ENCODE results near the gene TEKT1.

Gene TEKT1

DNA sequence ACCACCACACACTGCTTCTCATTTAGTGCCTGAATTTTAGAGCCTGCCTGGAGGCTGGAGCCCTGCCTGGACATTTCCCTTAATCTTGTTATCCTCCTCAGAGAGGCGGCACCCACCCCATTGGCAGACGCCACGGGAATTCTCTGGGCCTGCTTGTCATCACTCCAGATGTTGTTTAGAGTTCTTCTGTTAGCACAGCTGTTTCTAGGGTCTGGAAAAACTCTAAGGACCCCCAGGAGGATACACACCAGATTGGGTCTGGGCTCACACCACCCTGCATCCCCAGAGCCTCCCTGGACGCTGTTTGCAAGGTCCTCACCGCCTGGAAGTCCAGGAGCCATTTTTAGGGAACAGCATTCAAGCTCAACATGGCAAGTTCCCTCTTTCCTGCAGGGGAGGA, 76.2 kb downstream of the TEKT1 start:
- H3K27me3 Mint-ChIP-seq (ENCODE audit: low read depth): peaks cover 24% of the 10 kb centered on the region
- H3K4me3 Mint-ChIP-seq: peak overlapping the region in 1 of 3 experiments; percentile 3
- H3K36me3 Mint-ChIP-seq (ENCODE audit: low read depth): no peaks in the 10 kb centered on the region
- no peaks in the 10 kb centered on the region for H3K9me3 Mint-ChIP-seq
- H3K4me1 Mint-ChIP-seq: peaks cover 10% of the 10 kb centered on the region
- TF ChIP-seq, protein P1, sequence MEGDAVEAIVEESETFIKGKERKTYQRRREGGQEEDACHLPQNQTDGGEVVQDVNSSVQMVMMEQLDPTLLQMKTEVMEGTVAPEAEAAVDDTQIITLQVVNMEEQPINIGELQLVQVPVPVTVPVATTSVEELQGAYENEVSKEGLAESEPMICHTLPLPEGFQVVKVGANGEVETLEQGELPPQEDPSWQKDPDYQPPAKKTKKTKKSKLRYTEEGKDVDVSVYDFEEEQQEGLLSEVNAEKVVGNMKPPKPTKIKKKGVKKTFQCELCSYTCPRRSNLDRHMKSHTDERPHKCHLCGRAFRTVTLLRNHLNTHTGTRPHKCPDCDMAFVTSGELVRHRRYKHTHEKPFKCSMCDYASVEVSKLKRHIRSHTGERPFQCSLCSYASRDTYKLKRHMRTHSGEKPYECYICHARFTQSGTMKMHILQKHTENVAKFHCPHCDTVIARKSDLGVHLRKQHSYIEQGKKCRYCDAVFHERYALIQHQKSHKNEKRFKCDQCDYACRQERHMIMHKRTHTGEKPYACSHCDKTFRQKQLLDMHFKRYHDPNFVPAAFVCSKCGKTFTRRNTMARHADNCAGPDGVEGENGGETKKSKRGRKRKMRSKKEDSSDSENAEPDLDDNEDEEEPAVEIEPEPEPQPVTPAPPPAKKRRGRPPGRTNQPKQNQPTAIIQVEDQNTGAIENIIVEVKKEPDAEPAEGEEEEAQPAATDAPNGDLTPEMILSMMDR (IDR thresholded peaks at IDR 0.05; ENCODE audit: unreplicated experiment in 3 of 3): no peak
- H3K27ac Mint-ChIP-seq: peak overlapping the region in 2 of 3 experiments; percentile 12 to 52

DNA sequence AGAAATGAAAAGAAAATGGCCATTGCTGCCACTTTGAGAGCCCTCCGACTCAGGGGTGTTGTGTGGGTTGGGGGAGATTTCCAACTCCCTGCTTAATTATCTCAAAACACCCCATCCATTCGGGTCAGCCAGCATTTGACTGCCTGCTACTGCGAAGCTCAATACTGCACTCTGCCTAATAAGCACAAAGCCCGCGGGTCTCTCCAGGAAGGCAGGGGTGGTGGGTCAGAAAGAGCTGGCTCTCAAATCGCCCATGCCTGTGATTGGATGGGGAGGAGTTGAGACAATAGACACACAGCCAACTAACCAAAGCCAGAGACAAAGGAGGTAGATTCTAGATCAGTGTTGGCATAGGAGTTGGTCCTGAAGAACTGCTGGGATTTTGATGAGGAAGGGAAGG, 78.0 kb downstream of the TEKT1 start:
- no peaks in the 10 kb centered on the region for H3K36me3 Mint-ChIP-seq (ENCODE audit: low read depth)
- no peak overlapping the region for H3K27ac Mint-ChIP-seq
- H3K27me3 Mint-ChIP-seq (ENCODE audit: low read depth): peaks cover 17% of the 10 kb centered on the region
- TF ChIP-seq, protein P1 (IDR thresholded peaks at IDR 0.05; ENCODE audit: unreplicated experiment in 3 of 3): no peak
- peaks cover 10% of the 10 kb centered on the region for H3K4me1 Mint-ChIP-seq
- H3K4me3 Mint-ChIP-seq: no peak overlapping the region
- no peaks in the 10 kb centered on the region for H3K9me3 Mint-ChIP-seq

DNA sequence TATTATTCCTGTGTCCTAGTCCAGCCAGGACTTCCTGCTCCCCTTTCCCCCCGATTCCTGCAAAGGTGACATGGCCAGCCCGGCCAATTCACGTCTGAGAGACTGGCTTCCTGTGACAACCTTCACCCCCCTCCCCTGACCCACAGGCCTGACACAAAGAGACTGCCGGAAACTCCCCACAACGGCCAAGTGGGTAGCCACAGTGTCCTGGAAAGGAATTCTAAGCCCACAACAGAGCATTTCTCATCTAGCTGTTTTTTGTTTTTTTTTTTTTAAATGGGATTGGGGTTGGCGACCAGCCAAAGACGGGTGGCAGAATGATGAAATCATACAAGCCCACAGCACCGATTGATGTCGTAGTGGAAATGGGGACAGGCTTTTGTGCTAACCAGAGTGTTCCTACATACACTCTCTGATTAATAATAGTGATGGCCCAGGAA, 78.5 kb downstream of the TEKT1 start:
- H3K9me3 Mint-ChIP-seq: no peaks in the 10 kb centered on the region
- peaks cover 15% of the 10 kb centered on the region for H3K27me3 Mint-ChIP-seq (ENCODE audit: low read depth)
- no peaks in the 10 kb centered on the region for H3K36me3 Mint-ChIP-seq (ENCODE audit: low read depth)
- peak overlapping the region; percentile 48 to 82 (median 48) for H3K27ac Mint-ChIP-seq
- no peak overlapping the region for H3K4me3 Mint-ChIP-seq
- TF ChIP-seq, protein P1 (IDR thresholded peaks at IDR 0.05; ENCODE audit: unreplicated experiment in 3 of 3): no peak
- H3K4me1 Mint-ChIP-seq: peaks cover 10% of the 10 kb centered on the region

DNA sequence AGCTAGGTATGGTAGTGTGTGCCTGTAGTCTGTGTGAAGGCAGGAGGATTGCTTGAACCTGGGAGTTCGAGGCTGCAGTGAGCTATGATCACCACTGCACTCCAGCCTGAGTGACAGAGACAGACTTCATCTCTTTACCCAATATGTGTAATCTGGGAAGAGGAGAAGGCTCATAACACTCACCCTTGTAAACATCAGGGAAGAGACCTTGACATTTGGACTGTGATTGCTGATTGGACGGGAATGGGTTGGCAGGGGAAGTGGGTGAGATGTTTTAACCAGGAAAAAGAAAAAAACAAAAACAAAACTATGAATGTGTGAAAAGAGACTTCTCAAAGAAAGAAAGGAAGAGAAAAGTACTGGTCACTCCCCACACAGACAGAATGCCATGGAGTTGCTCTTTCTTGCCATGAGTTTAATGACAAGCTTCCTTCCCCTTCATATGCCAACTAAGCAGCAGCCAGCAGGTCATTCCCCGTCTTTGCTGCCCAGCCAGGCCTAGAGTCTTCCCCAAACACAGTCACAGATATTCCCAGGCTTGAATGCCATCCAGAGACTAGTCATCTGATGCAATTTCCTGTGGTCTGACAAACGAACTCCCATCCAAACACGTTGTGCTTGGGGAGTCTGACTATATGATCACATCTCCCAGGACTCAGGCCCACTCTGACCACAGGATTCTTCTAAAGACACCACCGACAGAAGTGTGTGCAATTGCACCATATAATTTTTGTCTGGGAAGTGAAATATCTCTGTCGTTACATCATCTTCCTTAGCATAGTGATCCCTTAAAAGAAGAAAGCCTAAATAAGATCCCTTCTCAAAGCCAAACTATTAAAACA, 79.2 kb downstream of the TEKT1 start:
- Mint-ChIP-seq H3K9me3 (no peaks in the 10 kb centered on the region), H3K27ac (peak overlapping the region; percentile 48 to 82 (median 48)), H3K4me1 (peaks cover 10% of the 10 kb centered on the region), H3K4me3 (no peak overlapping the region), H3K27me3 (ENCODE audit: low read depth) (peaks cover 13% of the 10 kb centered on the region), H3K36me3 (ENCODE audit: low read depth) (no peaks in the 10 kb centered on the region)
- TF ChIP-seq, protein P1 (IDR thresholded peaks at IDR 0.05; ENCODE audit: unreplicated experiment in 3 of 3): no peak

DNA sequence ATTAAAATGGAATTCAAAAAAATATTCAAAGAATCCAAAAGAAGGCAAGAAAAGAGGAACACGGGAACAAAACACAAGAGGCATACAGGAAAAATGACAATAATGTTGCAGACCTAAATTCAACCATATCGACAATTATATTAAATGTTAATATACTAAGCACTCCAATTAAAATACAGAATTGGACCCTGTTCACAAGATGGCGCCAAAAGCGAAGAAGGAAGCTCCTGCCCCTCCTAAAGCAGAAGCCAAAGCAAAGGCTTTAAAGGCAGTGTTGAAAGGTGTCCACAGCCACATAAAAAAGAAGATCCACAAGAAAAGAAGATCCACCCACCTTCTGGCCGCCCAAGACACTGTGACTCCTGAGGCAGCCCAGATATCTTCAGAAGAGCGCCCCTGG, 82.0 kb downstream of the TEKT1 start:
- TF ChIP-seq, protein P1 (IDR thresholded peaks at IDR 0.05; ENCODE audit: unreplicated experiment in 3 of 3): no peak
- H3K4me1 Mint-ChIP-seq: peaks cover 4% of the 10 kb centered on the region
- H3K9me3 Mint-ChIP-seq: no peaks in the 10 kb centered on the region
- no peak overlapping the region for H3K4me3 Mint-ChIP-seq
- no peak overlapping the region for H3K27ac Mint-ChIP-seq
- H3K36me3 Mint-ChIP-seq (ENCODE audit: low read depth): no peaks in the 10 kb centered on the region
- peaks cover 17% of the 10 kb centered on the region for H3K27me3 Mint-ChIP-seq (ENCODE audit: low read depth)

DNA sequence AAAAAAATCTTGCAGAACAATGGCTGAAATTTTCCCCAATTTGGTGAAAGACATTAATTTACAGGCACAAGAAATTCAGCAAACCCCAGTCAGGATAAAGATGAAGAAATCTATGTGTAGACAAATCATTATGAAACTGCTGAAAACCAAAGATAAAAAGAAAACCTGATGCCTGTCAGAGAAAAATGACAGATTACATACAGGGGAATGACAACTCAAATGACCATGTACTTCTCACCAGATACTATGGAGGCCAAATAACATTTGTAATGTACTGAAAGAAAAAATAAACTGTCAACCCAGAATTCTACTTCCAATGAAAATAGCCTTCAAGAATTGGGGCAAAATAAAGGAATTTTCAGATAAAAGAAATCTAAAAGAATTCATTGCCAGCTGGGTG, 82.9 kb downstream of the TEKT1 start:
- H3K27ac Mint-ChIP-seq: no peak overlapping the region
- H3K4me3 Mint-ChIP-seq: no peak overlapping the region
- H3K4me1 Mint-ChIP-seq: peaks cover 4% of the 10 kb centered on the region
- peaks cover 17% of the 10 kb centered on the region for H3K27me3 Mint-ChIP-seq (ENCODE audit: low read depth)
- no peaks in the 10 kb centered on the region for H3K9me3 Mint-ChIP-seq
- TF ChIP-seq, protein P1 (IDR thresholded peaks at IDR 0.05; ENCODE audit: unreplicated experiment in 3 of 3): no peak
- H3K36me3 Mint-ChIP-seq (ENCODE audit: low read depth): no peaks in the 10 kb centered on the region

Data from nephron (organoid).